NCI-H510A (cell line): ENCODE results near the gene WFDC12.

Experiments
- DNase-seq: peaks from one replicate; lab custom pipeline; 2025; lab: John Stamatoyannopoulos, UW

Gene WFDC12

DNA sequence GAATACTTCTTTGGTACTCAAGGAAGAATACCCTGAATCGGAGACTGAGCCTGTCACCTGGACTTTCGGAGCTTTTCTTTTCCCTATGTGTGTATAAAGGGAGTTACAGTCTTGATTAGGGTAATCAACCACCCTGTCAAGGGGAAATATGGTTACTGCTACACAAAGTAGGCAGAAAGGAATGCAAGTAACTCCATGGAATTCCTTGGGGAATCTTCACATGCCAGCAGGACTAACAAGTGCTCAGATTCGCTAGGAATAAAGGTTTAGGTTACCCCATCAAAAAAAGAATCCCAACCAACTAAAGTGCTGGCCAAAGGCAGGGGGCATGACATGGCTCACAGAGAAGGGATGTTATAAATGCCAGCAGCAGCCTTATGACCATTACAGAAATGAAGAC is 33.8 kb downstream of the WFDC12 start:
- DNase-seq: no peak

DNA sequence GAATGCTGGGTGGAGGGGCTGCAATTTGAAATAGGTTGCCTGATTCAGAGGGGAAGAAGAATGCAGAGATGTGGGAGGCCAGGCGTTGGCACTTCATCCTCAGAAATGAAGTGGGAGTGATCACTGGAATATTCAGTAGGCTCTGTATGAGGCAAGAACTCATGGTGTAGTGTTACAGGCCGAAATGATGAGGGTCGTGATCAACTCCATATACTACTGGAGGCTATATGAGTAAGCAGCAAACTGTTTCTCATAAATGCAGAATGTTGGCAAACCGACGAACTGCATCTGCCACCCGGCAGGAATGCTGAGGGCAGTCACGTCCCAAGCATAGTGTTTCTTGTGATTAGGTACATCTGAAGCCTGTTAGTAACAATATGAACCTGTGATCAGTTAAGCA is 36.0 kb downstream of the WFDC12 start:
- DNase-seq: no peak

DNA sequence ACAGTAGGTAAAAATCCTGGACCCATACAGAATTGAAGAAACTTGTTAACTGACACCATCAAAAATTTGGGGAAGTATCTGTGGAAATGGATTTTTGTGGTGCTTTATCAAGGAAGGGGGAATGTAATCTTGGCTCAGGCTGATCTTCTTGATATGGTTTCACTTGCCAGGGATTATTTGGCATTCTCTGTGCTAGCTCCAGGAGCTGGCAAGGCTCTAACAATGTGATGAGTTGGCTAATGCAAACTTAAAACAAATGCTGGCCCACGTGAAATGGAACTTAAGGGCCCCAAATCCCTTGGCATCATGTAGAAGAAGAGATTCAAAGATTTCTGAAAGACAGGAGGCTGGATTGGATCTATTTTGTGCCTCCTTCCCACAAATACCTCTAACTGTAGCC is 36.5 kb downstream of the WFDC12 start:
- no peak for DNase-seq

DNA sequence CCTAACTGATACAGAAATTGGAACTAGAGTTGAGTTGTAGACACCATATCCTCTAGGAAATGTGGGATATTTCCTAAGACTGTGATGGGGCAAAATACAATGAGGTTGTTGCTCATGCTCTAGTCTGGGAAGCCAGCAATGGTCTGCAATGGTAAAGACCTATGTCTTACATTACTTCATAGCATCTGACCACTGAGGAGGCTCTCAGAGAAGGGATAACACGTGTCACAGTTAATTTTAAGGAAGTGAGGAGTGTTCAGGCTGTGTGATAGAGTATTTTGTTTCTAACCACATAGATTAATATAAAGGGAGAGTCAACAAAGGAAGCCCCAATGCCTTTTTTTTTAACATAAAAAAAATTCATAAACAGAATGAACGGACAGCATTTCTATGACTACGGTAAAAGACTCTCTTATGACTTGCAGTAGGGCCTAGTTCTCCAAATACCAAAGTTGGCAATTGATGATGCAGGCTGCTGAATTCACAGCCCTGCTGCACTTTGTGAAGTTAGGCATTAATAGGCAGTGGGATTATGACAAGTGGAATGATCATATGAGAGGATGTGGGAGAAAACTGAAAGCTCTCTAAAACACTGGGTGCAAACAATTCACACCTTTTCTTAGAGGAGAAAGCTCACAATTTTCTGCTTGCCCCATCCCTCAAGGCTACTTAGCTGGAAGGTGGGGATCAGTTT is 37.0 kb downstream of the WFDC12 start:
- no peak for DNase-seq

DNA sequence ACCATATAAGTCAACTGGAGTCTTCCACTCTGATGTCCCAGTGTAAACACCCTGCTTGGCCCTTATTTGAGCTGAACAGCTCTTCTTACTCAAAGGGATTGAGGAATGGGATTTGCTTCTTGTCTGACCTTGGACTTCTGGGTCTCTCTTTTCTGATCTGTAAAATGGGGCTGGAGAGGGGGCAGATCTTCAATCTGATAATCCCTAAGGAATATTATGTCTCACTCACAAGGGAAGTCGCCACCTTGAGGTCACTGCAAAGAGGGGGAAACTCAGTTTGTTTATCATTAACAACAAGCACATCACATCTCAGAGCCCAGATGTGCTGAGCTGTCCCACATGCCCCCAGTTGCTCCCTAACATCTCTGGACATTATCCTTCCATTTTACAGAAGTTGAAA is 38.4 kb downstream of the WFDC12 start:
- DNase-seq: no peak

DNA sequence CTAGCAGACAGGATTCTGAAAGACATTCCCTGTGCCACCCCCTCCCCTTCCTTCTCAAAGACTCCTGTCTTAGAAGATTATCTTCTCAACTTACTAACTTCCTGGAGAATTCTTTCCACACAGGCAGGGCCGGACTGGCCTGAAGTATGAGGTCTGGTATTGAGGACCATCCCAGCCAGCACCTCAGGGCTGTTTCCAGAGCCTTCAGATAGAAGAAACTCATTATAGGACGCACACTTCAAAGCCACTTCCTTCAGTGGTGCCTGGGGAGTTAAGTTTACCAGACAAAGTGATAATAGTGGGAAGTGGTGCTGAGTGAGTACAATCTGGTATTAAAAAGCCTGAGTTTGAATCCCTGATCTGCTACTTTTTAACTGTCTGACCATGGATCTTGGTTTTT is 39.0 kb downstream of the WFDC12 start:
- no peak for DNase-seq

DNA sequence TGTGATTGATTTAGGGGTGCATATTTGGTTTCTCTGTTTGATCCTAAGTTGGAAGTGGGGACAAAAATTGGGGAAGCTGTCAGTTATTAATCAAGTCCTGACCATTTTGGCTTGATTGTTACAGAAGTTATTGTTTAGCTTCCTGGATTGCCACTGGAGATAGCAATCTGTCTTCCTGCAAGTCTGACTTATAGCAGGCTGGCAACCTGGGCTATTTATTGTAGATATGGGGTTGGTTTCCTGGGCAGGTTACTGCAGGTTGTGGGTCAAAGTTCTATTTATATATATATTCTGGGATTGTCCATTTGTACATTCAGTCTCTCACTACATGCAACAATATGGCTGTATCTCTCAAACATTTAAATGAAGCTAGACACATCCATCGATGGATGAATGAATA is 41.1 kb downstream of the WFDC12 start:
- DNase-seq: no peak

DNA sequence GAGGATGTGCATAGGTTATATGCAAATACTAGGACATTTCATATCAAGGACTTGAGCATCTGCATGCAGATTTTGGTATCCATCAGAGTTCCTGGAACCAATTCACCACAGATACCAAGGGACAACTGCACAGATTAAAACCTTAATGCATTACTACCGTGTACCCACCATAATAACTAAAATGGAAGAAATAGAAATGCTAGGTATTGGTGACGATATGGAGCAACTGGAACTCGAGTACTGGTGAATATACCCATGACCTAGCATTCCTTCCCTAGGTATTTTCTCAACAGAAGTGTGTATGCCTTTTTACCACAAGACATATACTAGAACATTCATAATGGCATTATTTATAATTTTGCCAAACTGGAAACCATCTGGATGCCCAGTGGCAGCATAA is 41.8 kb downstream of the WFDC12 start:
- DNase-seq: no peak

DNA sequence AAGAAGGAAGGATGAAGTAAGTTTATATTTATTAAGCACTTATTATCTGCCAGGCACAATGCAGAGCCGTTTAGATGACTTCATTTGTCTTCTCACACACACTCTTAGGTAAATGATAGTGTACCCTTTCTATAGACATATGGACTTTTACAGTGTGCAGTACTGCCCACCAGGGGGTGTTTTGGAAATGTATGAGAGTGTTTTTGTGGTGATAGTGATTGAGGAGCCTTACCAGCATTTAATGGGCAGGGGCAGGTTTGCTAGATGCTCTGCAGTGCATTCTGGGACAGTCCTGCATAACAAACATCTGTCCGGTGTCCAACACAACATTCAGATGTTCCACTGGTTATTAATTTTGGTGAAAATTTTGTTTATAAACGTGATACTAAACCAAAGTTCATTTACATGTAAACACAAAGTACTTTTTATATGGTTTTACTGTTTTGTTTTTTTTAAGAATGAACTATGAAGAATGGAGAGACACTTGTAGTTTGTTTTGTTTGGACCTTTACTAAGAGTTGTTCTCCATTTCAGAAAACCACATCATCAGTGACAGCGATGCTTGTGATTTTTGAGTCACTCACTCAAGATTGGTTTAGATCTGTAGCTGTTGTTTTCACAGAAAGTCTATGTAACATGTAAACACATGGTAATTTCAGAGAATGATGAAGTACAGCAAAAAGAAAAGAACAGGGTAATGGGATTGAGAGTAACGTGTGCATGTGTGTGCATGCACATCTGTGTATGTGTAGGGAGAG is 43.2 kb downstream of the WFDC12 start:
- DNase-seq: no peak

DNA sequence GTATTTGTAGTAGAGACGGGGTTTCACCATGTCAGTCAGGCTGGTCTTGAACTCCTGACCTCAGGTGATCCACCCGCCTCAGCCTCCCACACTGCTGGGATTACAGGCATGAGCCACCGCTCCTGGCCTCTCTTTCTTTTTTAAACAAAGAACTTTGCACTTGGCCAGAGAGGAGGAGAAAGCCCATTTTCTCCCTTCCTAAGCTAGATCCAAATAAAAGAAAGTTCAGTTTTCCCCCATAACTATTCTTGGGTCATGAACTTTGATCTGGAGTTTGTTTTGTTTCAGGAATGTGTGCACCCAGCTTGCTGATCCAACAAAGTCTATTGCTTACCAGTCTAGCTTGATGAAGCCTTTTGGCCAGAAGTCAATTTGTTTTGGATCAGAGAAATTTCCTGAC is 46.7 kb downstream of the WFDC12 start:
- DNase-seq: no peak
